Measurements from ENCODE around the gene TNFAIP8.
"Not testable (repeated sequence)": the region's sequence is repeated elsewhere in the genome, so short reads cannot be mapped to it uniquely, and the experiment has no call there.

TNFAIP8 gene

DNA sequence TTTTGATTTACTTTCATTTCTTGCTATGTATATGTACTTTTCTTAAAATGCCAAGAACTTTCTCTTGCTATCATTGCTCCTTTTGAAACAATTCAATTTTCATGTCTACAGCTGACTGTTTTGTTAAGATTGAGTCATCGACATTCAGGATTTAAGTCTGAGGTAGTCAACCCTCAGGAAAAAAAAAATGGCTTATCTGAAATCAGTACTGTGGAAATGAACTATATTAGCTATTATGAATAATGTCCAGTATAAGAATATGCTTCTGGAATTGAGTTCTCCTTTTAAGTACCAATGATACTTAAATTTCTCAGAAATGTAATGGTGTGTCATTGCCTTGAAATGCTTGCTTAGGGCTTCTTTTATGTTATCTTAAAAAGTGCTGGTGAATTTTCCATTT is 37.9 kb downstream of the TNFAIP8 start:
- no peak for DNase-seq (ENCODE audit: low spot score)

GRCh38 chr5:119395080-119395836 is 39.4 kb downstream of the TNFAIP8 start:
- DNase-seq (ENCODE audit: low spot score), result no peak

- DNase-seq (ENCODE audit: low spot score), result no peak
These were observed 40.3 kb downstream of the TNFAIP8 start for GRCh38 chr5:119396030-119396664.

DNA sequence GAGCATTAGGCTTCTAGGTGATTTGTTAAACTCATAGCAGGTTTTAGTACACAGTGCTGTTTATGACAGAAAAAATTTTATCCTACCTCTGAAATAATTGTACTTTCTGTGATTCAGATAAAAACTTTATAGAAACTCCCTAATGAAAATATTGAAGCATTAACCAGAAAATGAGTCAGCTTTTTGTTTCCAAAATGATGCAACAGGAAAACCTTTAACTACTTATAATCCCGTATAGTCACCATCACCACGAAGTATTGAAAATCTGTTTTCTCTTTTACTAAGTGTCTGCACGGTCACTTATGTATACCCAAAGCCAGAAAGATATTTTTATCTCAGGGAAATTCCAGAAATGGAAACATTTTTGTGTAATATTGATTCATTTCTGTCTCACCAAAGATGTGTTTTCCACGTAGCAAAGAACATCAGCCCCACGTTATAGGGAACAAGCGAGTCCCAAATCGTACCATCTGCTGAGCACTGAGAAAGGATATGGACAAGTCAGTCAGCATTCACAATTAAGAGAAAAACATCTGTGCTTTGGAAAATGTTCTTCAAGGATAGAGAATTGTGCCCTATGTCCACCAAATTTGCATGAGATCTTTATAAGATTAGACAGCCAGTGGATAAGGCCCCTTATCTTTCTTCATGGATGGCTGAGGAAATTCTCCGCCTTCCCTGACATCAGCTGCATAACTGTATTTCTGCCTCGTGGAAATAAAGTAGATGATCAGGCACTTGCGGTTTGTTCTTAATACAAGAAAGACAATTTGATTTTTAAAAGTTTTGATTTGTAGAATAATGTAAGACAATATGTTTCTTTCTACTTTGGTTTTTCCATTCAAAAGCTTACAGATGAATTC is 41.9 kb downstream of the TNFAIP8 start:
- no peak for DNase-seq (ENCODE audit: low spot score)

DNA sequence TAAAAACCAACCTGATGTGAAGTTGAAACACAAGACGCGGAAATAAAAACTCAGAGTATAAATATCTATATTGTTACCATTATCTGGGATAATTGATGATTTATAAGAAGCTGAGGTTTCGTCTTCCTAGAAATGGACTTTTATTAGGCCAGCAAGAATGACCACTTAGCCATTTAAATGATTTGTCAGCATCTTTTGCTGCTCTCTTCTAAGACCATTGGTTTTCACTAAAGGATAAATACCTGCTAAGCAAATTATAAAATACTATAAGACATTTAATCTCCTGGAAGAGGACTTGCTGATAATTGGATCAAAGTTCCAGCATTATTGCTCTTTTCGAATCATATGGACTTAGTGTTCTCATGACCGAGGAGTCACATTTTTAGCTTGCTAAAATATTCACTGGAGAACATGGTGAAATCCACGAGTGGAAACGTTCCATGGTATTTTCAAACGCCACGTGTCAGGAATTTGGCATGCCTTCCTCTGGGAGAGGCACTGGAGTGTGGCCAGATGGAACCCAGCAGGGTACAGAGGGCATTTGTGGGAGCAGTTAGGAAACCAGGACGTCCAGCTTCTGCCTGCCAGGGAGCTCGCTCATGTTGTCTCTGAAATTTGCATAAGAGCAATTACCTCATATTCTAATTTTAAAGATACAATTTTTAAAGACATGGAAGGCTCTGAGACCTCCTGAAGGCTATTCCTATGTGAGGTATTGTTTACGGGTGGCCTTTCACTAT is 43.1 kb downstream of the TNFAIP8 start:
- DNase-seq (ENCODE audit: low spot score), result peak; percentile 15

GRCh38 chr5:119400245-119400644 is 44.4 kb downstream of the TNFAIP8 start:
- DNase-seq (ENCODE audit: low spot score), result no peak

GRCh38 chr5:119402081-119402480 is 46.3 kb downstream of the TNFAIP8 start:
- no peak for DNase-seq (ENCODE audit: low spot score)

DNA sequence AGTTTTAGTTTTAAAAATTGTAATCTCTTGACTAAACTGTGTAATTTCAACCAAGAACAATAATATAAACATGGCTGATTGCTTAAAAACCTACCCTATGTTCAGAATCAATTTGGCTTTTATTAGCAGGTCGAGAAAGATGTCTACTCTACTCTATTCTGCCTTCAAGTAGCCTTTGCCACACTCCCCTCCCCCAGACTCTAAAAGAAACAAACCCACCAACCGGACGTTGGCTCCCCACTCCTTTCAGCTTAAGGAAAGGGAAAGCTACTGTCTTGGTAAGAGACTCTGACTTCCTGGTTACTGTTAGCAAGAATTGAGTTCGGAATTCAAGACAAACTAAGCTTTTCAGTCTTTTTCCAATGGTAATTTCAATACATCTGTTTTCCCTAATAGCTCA is 46.7 kb downstream of the TNFAIP8 start:
- DNase-seq (ENCODE audit: low spot score), result peak; percentile 19

DNA sequence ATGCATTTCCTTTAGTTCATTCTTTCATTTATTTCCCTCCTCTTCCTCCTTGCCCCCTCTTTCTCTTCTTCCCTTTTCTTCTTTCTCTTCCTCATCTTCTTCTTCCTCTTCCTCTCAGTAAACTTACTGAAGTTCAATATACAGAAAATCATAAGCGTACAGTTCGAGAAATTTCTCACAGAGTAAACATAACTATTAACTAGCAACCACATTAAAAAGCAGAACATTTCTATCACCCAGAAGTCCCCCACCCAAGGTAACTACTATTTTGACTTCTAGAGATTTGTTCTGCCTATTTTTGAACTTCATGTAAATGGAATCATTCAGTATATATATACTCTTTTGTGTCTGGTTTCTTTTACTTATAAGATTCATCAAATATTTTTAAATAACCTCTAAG is 48.2 kb downstream of the TNFAIP8 start:
- no peak for DNase-seq (ENCODE audit: low spot score)

DNA sequence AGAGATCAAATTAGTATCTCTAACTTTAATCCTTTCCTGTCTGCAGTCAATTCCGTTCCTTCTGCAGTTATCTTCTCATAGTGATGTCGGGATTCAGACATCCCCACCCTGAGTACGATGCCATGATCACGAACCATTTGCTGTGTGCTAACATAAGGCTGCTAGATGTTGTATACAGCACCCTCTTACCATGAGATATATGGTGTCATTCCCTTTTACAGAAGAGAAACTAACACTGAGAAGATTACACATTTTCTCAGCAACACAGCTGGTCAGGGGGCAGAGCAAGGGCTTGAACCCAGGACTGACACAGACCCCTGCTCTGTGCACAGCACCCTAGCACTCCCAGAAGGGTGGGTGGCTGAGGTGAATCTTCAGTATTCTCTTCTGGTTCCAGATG is 49.6 kb downstream of the TNFAIP8 start:
- no peak for DNase-seq (ENCODE audit: low spot score)

DNA sequence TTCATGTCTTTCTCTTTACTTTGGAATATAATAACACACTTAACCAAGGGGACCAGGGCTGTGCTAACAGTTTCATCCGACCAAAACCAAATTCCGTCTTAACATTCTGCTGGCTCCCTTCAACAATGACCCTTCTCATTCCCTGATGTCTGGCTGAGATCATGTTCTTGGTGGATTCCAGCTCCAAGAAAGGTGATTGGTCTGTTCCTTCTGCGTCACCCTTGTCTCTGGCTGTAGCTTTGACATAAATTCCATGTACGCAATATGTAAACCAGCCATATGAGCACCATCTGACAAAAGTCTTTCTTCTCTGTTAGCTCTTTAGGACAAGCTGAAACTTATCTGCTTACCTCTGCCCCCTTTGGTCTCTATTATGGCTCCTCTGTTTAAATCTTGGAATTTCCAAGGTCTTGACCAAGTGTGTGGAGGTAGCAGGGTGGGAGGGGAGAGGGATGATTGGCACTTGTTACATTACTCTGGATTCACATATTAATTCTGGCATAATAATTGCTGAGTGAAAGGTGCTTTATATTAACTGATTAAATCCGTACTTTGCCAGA is 50.8 kb downstream of the TNFAIP8 start:
- no peak for DNase-seq (ENCODE audit: low spot score)

DNA sequence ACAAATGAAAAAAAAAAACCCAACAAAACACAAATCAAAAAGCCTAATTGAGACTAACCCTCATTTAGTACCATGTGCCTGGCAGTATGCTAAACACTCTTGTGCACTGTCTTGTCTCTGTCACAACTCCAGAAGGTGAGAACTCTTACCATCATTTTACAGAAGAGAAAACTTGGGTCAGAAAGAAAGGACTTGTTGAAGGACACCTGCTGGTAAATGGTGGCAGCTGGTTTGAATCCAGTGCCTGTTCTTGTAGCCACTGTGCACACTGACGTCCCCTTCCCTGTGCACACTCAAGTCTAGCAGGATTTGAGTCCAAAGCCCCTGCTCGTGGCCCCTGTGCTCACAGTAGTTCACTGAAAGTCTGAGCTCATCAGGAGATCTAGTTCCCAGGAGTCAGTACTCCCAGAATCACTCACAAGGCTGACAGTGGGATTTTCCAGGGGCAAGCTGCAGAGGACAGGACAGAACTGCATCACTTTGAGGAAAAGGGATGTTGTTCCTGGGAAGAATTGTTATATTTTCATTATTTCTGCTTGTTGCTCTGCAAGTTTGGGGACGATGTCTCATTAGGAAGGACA is 53.5 kb downstream of the TNFAIP8 start:
- no peak for DNase-seq (ENCODE audit: low spot score)

DNA sequence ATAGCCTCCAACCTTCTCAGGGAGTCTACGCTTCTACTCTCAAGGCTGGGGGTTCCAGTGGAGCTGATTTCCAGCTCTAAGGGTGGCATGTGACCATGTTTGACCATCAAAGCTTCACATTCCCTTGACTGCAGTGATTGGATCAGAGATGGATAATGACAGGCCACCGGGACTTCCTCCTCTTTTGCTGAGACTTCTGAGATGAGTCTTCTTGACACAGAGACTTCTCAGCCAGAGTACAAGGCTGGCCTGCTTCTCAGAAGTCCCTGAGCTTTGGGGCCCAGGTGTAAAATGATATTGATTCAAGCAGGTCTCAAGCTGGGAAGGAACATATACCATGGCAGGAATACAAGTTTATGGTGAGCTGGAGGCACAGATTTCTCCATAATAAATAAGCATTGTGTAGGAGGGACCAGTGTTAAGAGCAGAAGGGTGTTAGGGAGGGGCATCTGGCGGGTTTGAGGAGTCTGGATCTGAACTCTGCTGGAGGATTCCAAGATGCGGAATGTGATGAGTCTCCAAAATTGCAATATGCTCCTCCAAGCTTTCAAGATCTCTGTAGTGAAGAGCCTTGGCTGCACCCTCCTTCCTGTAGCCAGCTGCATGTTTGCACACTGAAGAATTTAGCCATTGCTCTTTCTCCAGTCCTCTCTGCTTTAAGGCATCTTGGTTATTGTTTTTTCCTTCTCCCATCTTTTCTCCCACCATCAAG is 54.8 kb downstream of the TNFAIP8 start:
- no peak for DNase-seq (ENCODE audit: low spot score)

GRCh38 chr5:119411361-119412278 is 55.8 kb downstream of the TNFAIP8 start:
- peak; percentile 70 for DNase-seq (ENCODE audit: low spot score)

DNA sequence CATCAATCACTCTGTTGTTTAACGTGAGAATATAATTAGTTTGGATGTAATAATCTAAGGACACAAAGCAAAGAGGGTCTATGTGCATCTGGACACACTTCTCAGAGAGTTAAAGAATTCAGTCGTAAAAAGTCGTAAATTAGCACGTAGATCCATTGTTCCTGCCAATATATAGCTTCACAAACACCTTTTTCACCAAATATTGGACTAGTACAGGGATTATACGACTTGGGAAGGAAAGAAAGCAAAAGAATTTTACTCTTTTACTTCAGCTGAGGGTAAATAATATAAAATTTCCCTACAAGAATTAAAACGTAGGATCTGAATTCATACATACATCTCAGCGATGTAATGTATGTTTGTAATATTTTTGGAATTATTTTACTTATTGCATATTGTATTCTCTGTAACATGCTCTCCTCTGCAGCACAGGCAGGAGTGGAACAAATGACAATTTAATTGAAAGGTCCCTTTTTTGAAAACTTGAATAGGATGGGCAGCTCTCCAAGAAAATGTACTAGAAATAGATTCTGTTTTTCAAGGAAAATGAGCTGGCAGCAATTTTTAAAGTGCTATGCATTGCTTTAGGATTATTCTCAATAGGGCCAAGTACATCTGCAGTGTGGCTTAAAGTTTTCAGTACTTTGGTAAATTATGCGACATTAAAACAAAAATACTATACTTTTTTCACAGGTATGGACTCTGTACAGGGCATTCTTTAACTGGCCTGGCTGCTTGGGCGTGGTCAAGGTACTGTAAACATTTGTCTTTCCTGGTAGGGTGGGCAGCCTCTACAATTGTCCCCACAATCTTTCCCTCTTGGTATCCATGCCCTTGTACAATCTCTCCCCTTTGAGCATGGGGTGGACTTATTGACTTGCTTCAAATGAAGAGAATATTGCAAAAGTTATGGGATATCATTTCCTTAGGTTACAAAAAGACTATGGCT is 56.7 kb downstream of the TNFAIP8 start:
- no peak for DNase-seq (ENCODE audit: low spot score)

DNA sequence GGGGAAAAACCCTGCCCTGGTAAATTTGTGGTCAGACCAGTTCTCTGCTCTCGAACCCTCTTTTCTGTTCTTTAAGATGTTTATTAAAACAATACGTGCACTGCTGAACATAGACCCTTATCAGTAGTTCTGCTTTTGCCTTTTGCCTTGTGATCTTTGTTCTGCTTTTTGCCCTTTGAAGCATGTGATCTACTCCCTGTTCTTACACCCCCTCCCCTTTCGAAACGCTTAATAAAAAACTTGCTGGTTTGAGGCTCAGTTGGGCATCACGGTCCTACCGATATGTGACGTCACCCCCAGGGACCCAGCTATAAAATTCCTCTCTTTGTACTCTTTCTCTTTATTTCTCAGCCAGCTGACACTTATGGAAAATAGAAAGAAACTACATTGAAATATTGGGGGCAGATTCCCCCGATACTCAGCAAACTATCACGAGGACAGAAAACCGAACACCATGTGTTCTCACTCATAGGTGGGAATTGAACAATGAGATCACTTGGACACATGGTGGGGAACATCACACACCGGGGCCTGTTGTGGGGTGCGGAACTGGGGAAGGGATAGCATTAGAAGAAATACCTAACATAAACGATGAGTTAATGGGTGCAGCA is 58.4 kb downstream of the TNFAIP8 start:
- DNase-seq (ENCODE audit: low spot score), result not testable (repeated sequence)

DNA sequence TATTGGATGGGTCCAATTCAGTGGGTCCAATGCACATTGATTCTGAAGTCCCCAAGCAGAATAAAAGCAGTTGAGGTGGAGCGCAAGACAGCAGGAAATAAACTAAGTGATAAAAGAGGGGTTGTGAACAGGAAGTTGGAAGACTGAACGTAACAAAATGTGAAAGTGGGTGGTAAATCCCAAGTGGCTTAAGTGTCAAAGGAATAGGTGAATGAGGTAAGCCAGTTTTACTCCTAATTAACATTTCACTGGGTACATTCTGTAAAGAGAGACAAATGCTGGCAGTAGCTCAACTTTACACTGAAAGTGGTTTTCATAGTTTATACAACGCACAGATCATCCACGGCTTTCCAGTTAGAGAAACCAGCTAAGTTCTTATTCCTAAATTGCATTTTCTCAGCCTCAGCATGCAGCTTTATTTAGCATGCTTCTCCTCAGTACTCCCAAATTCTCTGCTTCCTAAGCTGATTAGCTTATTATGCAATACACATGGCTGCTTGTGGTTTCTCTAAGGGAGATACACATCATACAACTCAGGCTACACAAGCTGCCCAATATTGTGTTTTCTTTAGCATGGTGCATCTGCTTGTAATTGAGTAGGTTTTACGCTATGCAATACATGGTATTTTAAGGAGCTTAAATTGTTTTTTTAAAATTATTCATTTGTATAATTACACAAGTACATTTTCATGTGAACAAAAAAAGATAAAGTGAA is 62.2 kb downstream of the TNFAIP8 start:
- no peak for DNase-seq (ENCODE audit: low spot score)
